Dendritic cell treated with granulocyte-macrophage colony-stimulating factor and Interleukin-4, amounts not matched to agents 40 ng/mL and 50 ng/mL, for 4 days (primary cell): Measurements from ENCODE around the gene PLAGL2.
A peak's percentile ranks its signal among the peaks of the same experiment; 100 is the strongest.
"Not testable (repeated sequence)": the region's sequence is repeated elsewhere in the genome, so short reads cannot be mapped to it uniquely, and the experiment has no call there.

Source experiments
- H3K27ac Mint-ChIP-seq: one replicate; pipeline ENCODE4 v1.8.0; 2022; ENCODE audit warnings: mild to moderate bottlenecking, mixed read lengths
- H3K27me3 Mint-ChIP-seq: one replicate; pipeline ENCODE4 v1.8.0; 2022; ENCODE audit warnings: mild to moderate bottlenecking, mixed read lengths
- H3K36me3 Mint-ChIP-seq: one replicate; pipeline ENCODE4 v1.8.0; 2022; ENCODE audit warnings: low read depth, mixed read lengths
- H3K4me1 Mint-ChIP-seq: one replicate; pipeline ENCODE4 v1.8.0; 2022; ENCODE audit warnings: low read depth, mixed read lengths
- H3K4me3 Mint-ChIP-seq: one replicate; pipeline ENCODE4 v1.8.0; 2022; ENCODE audit warnings: mild to moderate bottlenecking, moderate library complexity, mixed read lengths
- H3K9me3 Mint-ChIP-seq: one replicate; pipeline ENCODE4 v1.8.0; 2022; ENCODE audit warnings: mixed read lengths
- intact Hi-C: fragments of 100-400 bp; cut with micrococcal nuclease; formaldehyde crosslinking; loops from one replicate; pipeline ENCODE4 v1.15.0; 2022

The PLAGL2 gene

GRCh38 chr20:32190616-32191415, 16.7 kb downstream of the PLAGL2 start:
- peaks cover 33% of the 10 kb centered on the region for H3K4me1 Mint-ChIP-seq
- H3K27me3 Mint-ChIP-seq = peaks cover 15% of the 10 kb centered on the region
- H3K27ac Mint-ChIP-seq = no peak overlapping the region
- H3K9me3 Mint-ChIP-seq = no peaks in the 10 kb centered on the region
- intact Hi-C loops = no loop called here
- H3K36me3 Mint-ChIP-seq = peaks cover 30% of the 10 kb centered on the region
- peak overlapping the region; percentile 64 for H3K4me3 Mint-ChIP-seq

DNA sequence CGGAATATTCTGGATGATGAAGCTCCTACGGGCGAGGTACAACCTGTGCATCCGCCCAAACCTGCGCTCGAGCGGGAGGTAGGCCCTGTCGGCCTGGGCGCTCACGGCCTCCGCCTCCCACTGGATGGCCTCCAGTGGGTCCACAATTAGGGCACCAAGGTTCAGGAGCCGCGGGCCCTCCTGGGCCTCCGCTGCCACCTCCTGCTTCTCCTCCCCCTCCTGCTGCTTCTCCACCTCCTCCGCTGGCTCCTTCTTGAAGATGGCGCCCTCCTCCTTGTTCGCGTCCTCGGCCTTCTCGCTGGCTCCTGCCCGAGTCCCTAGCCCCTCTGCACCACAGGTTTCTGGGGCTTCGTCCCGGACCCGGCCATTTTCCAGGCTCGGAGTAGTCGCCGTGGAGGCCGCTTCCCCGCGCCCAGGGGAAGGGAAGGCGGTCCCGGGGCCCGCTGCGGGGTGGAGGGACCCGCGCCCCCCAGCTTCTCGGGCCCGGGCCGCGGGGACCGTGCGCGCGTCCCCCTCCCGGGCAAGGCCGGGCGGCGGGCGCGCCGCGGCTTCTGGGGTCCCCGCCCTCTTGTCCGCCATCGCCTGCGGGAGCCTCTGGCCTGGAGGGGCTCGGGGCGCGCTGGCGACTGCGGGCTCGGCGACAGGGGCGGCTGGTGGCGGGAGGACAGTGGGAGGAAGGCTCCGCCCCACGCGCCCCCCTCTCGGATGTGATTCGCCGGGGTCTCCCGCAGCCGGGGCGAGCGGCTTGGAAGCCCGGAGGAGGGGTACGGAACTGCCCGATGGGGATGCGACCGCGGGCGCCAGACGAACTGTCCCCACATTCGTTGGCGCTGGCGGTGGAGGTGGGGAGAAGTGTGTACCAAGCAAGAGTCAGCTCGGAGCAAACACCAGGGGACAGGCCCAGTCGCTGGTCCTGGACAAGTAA, 17.6 kb downstream of the PLAGL2 start:
- H3K9me3 Mint-ChIP-seq = no peaks in the 10 kb centered on the region
- peak overlapping the region; percentile 21 for H3K27ac Mint-ChIP-seq
- intact Hi-C loops = no loop called here
- peaks cover 24% of the 10 kb centered on the region for H3K4me1 Mint-ChIP-seq
- peaks cover 22% of the 10 kb centered on the region for H3K36me3 Mint-ChIP-seq
- H3K4me3 Mint-ChIP-seq = peak overlapping the region; percentile 80
- peaks cover 15% of the 10 kb centered on the region for H3K27me3 Mint-ChIP-seq

DNA sequence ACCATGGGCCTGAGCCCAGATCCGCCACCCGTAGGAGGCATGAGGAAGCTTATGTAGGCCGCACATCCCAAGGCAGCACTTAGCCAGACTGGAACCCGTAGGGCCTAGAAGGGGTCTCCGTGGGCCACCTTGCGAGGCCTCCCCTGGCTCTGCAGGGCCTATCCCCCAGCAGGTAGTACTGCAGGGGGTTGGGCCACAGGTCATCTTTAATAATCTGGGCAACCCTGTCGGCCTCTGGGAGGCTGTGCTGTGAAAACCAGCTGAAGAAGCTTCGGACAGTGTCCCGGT, 18.5 kb downstream of the PLAGL2 start:
- H3K36me3 Mint-ChIP-seq = peaks cover 15% of the 10 kb centered on the region
- no peaks in the 10 kb centered on the region for H3K9me3 Mint-ChIP-seq
- H3K27me3 Mint-ChIP-seq = peaks cover 15% of the 10 kb centered on the region
- H3K4me1 Mint-ChIP-seq = peaks cover 19% of the 10 kb centered on the region
- H3K4me3 Mint-ChIP-seq = no peak overlapping the region
- no peak overlapping the region for H3K27ac Mint-ChIP-seq
- intact Hi-C loops = no loop called here

- H3K9me3 Mint-ChIP-seq = no peaks in the 10 kb centered on the region
- no peak overlapping the region for H3K4me3 Mint-ChIP-seq
- peaks cover 15% of the 10 kb centered on the region for H3K27me3 Mint-ChIP-seq
- peaks cover 10% of the 10 kb centered on the region for H3K36me3 Mint-ChIP-seq
- intact Hi-C loops = no loop called here
- H3K27ac Mint-ChIP-seq = no peak overlapping the region
- H3K4me1 Mint-ChIP-seq = peaks cover 14% of the 10 kb centered on the region
These were observed 19.0 kb downstream of the PLAGL2 start for GRCh38 chr20:32188376-32189122.

GRCh38 chr20:32186506-32186905, 21.0 kb downstream of the PLAGL2 start:
- Mint-ChIP-seq H3K9me3 (no peaks in the 10 kb centered on the region), H3K27me3 (peaks cover 15% of the 10 kb centered on the region), H3K36me3 (no peaks in the 10 kb centered on the region), H3K27ac (no peak overlapping the region), H3K4me3 (no peak overlapping the region), H3K4me1 (peaks cover 18% of the 10 kb centered on the region)
- intact Hi-C loops = no loop called here

GRCh38 chr20:32184961-32185603, 22.5 kb downstream of the PLAGL2 start:
- Mint-ChIP-seq H3K4me3 (no peak overlapping the region), H3K4me1 (peaks cover 9% of the 10 kb centered on the region), H3K27ac (no peak overlapping the region), H3K9me3 (no peaks in the 10 kb centered on the region), H3K36me3 (no peaks in the 10 kb centered on the region), H3K27me3 (peaks cover 8% of the 10 kb centered on the region)
- intact Hi-C loops = no loop called here

DNA sequence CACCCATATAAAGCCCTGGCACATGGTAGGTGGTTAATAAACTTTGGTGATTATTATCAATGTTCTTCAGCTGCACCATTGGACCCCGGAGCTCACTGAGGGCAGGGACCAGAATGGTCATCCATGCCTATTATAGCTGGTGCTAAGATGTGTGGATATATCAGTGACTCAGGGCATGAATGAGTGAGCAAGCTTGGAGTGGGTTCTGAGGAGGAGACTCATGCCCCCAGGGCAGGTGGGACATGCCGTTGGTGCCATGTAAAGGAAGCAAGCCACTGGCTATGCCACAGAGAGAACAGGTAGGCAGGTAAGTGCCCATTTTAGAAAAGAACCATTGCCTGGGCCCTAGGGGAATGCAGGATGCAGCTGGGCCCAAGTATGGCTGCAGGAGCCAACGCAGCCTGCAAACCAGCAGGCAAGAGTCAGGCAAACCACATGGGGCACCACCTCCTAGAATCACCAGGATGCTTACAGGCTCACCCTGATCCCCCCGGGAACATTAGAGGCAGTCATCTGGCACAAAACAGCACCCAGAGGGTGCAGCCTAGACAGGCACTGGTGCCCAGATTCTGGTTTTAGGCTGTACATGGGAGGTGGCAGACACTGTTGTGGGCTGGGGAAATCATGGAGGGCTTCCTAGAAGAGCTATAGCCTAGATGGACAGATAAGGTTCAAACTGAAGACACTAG, 23.5 kb downstream of the PLAGL2 start:
- Mint-ChIP-seq H3K27me3 (peaks cover 1% of the 10 kb centered on the region), H3K27ac (no peak overlapping the region), H3K4me3 (no peak overlapping the region), H3K4me1 (peaks cover 9% of the 10 kb centered on the region), H3K9me3 (no peaks in the 10 kb centered on the region), H3K36me3 (no peaks in the 10 kb centered on the region)
- intact Hi-C loops = no loop called here

- H3K4me1 Mint-ChIP-seq = peaks cover 9% of the 10 kb centered on the region
- H3K4me3 Mint-ChIP-seq = no peak overlapping the region
- intact Hi-C loops = no loop called here
- H3K9me3 Mint-ChIP-seq = no peaks in the 10 kb centered on the region
- no peak overlapping the region for H3K27ac Mint-ChIP-seq
- no peaks in the 10 kb centered on the region for H3K36me3 Mint-ChIP-seq
- no peaks in the 10 kb centered on the region for H3K27me3 Mint-ChIP-seq
These were observed 25.9 kb downstream of the PLAGL2 start for GRCh38 chr20:32181606-32182005.

GRCh38 chr20:32179934-32180333, 27.6 kb downstream of the PLAGL2 start:
- H3K4me1 Mint-ChIP-seq = peaks cover 9% of the 10 kb centered on the region
- H3K27me3 Mint-ChIP-seq = no peaks in the 10 kb centered on the region
- intact Hi-C loops = no loop called here
- H3K27ac Mint-ChIP-seq = no peak overlapping the region
- H3K4me3 Mint-ChIP-seq = no peak overlapping the region
- H3K36me3 Mint-ChIP-seq = peaks cover 6% of the 10 kb centered on the region
- H3K9me3 Mint-ChIP-seq = no peaks in the 10 kb centered on the region

GRCh38 chr20:32179515-32179914, 28.0 kb downstream of the PLAGL2 start:
- H3K27ac Mint-ChIP-seq = no peak overlapping the region

GRCh38 chr20:32177696-32178095, 29.8 kb downstream of the PLAGL2 start:
- H3K9me3 Mint-ChIP-seq, H3K27me3 Mint-ChIP-seq, intact Hi-C loops, H3K4me1 Mint-ChIP-seq, H3K36me3 Mint-ChIP-seq, H3K4me3 Mint-ChIP-seq, H3K27ac Mint-ChIP-seq: not testable (repeated sequence)

More at GRCh38 chr20:32179515-32179914, 28.0 kb downstream of the PLAGL2 start:
- intact Hi-C loops = no loop called here
- H3K4me1 Mint-ChIP-seq = peaks cover 9% of the 10 kb centered on the region
- no peaks in the 10 kb centered on the region for H3K9me3 Mint-ChIP-seq
- H3K27me3 Mint-ChIP-seq = no peaks in the 10 kb centered on the region
- peaks cover 6% of the 10 kb centered on the region for H3K36me3 Mint-ChIP-seq
- no peak overlapping the region for H3K4me3 Mint-ChIP-seq

GRCh38 chr20:32168184-32168910, 39.2 kb downstream of the PLAGL2 start:
- Mint-ChIP-seq H3K9me3 (no peaks in the 10 kb centered on the region), H3K36me3 (peaks cover 46% of the 10 kb centered on the region), H3K27ac (no peak overlapping the region), H3K27me3 (no peaks in the 10 kb centered on the region), H3K4me3 (no peak overlapping the region), H3K4me1 (peaks cover 6% of the 10 kb centered on the region)
- intact Hi-C loops = no loop called here

DNA sequence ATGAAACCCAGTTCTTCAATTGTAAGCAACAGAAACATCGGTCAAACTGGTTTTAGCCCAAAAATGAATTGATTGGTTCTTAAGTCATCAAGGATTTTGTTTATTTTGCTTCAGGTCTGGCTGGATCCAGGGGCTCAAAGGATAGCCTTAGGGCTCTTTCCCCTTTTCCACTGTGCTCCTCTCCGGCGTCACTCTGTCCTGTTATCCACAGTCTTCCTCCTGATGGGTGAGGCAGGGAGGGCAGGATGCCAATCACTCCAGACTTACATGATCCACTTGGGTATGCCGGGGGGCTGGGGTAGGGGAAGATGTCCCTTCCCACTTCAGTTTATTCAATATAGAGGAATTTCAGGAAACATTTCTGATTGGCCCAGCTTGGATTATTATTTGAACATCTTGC, 40.0 kb downstream of the PLAGL2 start:
- Mint-ChIP-seq H3K27me3 (no peaks in the 10 kb centered on the region), H3K4me1 (peaks cover 6% of the 10 kb centered on the region), H3K36me3 (peaks cover 54% of the 10 kb centered on the region), H3K9me3 (no peaks in the 10 kb centered on the region), H3K27ac (no peak overlapping the region), H3K4me3 (no peak overlapping the region)
- intact Hi-C loops = no loop called here
